Right lobe of liver (tissue), 4 donors: ENCODE measurements around the gene ZFHX2.

Experiments used
- POLR2A ChIP-seq: fragments of 450-650 bp; IDR thresholded peaks from one replicate; pipeline ENCODE4 v1.6.1; 2017; ENCODE audit warnings: antibody characterized with exemption, mild to moderate bottlenecking
- TF ChIP-seq, protein P1 (sequence below), 4 donors: fragments of 200-600 bp in 3 of 4; fragments of 450-650 bp in 1 of 4; IDR thresholded peaks; one replicate each; pipeline versions ENCODE4 v1.5.1 to v1.8.0; 2016 to 2022; ENCODE audit warnings: antibody characterized with exemption in 4 of 4, mild to moderate bottlenecking in 2 of 4
- donor health status: DM: no; HTN: no; CAD: no.
- donor health status: DM: no; HTN: no; CAD: no.
- donor health status: DM: no; HTN: yes; CAD: no.

DNA sequence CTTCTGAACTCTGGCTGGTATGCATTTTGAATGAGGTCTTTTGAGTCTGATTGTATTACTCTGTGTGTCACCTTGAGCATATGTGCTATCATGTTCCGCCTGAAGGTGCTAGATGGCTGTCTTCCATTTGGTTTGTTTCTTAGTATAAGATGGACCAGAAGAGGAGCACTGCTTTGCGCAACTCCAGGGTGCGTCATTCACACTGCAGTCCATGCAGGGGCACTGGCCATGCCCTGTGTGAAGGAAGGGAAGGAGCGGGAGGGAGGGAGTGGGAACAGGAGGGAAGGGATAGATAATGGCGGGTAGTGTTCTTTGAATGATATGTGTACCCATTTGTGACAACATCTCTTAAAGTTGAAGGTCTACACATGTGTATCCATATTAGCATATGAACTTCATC lies 8.2 kb downstream of the ZFHX2 start:
- TF ChIP-seq, protein P1, sequence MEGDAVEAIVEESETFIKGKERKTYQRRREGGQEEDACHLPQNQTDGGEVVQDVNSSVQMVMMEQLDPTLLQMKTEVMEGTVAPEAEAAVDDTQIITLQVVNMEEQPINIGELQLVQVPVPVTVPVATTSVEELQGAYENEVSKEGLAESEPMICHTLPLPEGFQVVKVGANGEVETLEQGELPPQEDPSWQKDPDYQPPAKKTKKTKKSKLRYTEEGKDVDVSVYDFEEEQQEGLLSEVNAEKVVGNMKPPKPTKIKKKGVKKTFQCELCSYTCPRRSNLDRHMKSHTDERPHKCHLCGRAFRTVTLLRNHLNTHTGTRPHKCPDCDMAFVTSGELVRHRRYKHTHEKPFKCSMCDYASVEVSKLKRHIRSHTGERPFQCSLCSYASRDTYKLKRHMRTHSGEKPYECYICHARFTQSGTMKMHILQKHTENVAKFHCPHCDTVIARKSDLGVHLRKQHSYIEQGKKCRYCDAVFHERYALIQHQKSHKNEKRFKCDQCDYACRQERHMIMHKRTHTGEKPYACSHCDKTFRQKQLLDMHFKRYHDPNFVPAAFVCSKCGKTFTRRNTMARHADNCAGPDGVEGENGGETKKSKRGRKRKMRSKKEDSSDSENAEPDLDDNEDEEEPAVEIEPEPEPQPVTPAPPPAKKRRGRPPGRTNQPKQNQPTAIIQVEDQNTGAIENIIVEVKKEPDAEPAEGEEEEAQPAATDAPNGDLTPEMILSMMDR (IDR thresholded peaks at IDR 0.05): no peak
- TF ChIP-seq POLR2A: no peak
